Measurements from ENCODE around the gene CACNA2D2. TPM values are rescaled to one million over a fixed set of nuclear protein-coding genes. Genes with fewer than 3 reads are reported as not detected.

The CACNA2D2 gene
- total RNA-seq, 1 experiment from 2014 or later, result 22.0 TPM

DNA sequence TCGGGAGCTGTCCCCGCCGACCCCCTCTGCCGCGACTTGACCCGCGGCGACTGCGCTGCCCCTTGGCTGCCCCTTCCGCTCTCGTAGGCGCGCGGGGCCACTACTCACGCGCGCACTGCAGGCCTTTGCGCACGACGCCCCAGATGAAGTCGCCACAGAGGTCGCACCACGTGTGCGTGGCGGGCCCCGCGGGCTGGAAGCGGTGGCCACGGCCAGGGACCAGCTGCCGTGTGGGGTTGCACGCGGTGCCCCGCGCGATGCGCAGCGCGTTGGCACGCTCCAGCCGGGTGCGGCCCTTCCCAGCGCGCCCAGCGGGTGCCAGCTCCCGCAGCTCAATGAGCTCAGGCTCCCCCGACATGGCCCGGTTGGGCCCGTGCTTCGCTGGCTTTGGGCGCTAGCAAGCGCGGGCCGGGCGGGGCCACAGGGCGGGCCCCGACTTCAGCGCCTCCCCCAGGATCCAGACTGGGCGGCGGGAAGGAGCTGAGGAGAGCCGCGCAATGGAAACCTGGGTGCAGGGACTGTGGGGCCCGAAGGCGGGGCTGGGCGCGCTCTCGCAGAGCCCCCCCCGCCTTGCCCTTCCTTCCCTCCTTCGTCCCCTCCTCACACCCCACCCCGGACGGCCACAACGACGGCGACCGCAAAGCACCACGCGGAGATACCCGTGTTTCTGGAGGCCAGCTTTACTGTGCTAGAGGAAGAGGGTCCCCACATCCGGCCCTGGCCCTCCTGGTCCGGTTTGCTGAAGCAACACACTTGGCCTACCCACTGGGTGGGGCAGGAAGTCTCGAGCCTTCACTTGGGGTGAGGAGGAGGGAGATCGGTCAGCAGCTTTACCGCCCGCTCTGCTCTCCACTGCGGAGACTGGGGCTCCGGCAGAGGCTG is 162.7 kb downstream of the CACNA2D2 start, which contains the start of gene RASSF1 (continued):
- TF ChIP-seq, protein P1, sequence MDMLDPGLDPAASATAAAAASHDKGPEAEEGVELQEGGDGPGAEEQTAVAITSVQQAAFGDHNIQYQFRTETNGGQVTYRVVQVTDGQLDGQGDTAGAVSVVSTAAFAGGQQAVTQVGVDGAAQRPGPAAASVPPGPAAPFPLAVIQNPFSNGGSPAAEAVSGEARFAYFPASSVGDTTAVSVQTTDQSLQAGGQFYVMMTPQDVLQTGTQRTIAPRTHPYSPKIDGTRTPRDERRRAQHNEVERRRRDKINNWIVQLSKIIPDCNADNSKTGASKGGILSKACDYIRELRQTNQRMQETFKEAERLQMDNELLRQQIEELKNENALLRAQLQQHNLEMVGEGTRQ (CRISPR knock-in tag; IDR thresholded peaks at IDR 0.05), result 0 out of 2 replicates have a peak, but pooled peaks have one; percentile 7
- no peak for TF ChIP-seq ATF1 (CRISPR knock-in tag; IDR thresholded peaks at IDR 0.05)
- no peak for TF ChIP-seq NR1H2 (CRISPR knock-in tag; IDR thresholded peaks at IDR 0.05)
- TF ChIP-seq, protein P2, sequence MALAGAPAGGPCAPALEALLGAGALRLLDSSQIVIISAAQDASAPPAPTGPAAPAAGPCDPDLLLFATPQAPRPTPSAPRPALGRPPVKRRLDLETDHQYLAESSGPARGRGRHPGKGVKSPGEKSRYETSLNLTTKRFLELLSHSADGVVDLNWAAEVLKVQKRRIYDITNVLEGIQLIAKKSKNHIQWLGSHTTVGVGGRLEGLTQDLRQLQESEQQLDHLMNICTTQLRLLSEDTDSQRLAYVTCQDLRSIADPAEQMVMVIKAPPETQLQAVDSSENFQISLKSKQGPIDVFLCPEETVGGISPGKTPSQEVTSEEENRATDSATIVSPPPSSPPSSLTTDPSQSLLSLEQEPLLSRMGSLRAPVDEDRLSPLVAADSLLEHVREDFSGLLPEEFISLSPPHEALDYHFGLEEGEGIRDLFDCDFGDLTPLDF (CRISPR knock-in tag; IDR thresholded peaks at IDR 0.05), result no peak
- no peak for TF ChIP-seq CREM (CRISPR knock-in tag; IDR thresholded peaks at IDR 0.05)
- TF ChIP-seq, protein P3, sequence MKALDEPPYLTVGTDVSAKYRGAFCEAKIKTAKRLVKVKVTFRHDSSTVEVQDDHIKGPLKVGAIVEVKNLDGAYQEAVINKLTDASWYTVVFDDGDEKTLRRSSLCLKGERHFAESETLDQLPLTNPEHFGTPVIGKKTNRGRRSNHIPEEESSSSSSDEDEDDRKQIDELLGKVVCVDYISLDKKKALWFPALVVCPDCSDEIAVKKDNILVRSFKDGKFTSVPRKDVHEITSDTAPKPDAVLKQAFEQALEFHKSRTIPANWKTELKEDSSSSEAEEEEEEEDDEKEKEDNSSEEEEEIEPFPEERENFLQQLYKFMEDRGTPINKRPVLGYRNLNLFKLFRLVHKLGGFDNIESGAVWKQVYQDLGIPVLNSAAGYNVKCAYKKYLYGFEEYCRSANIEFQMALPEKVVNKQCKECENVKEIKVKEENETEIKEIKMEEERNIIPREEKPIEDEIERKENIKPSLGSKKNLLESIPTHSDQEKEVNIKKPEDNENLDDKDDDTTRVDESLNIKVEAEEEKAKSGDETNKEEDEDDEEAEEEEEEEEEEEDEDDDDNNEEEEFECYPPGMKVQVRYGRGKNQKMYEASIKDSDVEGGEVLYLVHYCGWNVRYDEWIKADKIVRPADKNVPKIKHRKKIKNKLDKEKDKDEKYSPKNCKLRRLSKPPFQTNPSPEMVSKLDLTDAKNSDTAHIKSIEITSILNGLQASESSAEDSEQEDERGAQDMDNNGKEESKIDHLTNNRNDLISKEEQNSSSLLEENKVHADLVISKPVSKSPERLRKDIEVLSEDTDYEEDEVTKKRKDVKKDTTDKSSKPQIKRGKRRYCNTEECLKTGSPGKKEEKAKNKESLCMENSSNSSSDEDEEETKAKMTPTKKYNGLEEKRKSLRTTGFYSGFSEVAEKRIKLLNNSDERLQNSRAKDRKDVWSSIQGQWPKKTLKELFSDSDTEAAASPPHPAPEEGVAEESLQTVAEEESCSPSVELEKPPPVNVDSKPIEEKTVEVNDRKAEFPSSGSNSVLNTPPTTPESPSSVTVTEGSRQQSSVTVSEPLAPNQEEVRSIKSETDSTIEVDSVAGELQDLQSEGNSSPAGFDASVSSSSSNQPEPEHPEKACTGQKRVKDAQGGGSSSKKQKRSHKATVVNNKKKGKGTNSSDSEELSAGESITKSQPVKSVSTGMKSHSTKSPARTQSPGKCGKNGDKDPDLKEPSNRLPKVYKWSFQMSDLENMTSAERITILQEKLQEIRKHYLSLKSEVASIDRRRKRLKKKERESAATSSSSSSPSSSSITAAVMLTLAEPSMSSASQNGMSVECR (CRISPR knock-in tag; IDR thresholded peaks at IDR 0.05; ENCODE audit: borderline replicate concordance), result no peak
- TF ChIP-seq TEAD4 (CRISPR knock-in tag; IDR thresholded peaks at IDR 0.05), result no peak
- no peak for TF ChIP-seq GRHL2 (CRISPR knock-in tag; IDR thresholded peaks at IDR 0.05; ENCODE audit: insufficient replicate concordance, severe bottlenecking)
- TF ChIP-seq ZNF232 (CRISPR knock-in tag; IDR thresholded peaks at IDR 0.05), result peak; percentile 86; the same call in 1 of the 2 replicates
- TF ChIP-seq, protein P4, sequence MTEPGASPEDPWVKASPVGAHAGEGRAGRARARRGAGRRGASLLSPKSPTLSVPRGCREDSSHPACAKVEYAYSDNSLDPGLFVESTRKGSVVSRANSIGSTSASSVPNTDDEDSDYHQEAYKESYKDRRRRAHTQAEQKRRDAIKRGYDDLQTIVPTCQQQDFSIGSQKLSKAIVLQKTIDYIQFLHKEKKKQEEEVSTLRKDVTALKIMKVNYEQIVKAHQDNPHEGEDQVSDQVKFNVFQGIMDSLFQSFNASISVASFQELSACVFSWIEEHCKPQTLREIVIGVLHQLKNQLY (CRISPR knock-in tag; IDR thresholded peaks at IDR 0.05), result no peak
- TF ChIP-seq TCF7 (CRISPR knock-in tag; IDR thresholded peaks at IDR 0.05; ENCODE audit: low read depth), result peak; percentile 87
- TF ChIP-seq ELF4 (CRISPR knock-in tag; IDR thresholded peaks at IDR 0.05; ENCODE audit: low read depth), result no peak
- TF ChIP-seq, protein P5, sequence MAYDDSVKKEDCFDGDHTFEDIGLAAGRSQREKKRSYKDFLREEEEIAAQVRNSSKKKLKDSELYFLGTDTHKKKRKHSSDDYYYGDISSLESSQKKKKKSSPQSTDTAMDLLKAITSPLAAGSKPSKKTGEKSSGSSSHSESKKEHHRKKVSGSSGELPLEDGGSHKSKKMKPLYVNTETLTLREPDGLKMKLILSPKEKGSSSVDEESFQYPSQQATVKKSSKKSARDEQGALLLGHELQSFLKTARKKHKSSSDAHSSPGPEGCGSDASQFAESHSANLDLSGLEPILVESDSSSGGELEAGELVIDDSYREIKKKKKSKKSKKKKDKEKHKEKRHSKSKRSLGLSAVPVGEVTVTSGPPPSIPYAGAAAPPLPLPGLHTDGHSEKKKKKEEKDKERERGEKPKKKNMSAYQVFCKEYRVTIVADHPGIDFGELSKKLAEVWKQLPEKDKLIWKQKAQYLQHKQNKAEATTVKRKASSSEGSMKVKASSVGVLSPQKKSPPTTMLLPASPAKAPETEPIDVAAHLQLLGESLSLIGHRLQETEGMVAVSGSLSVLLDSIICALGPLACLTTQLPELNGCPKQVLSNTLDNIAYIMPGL (CRISPR knock-in tag; IDR thresholded peaks at IDR 0.05), result no peak; the same call in 1 of the 2 replicates
- peak; percentile 60 for TF ChIP-seq SP1 (CRISPR knock-in tag; conservative IDR thresholded peaks at IDR 0.05)
- TF ChIP-seq ZNF317 (CRISPR knock-in tag; IDR thresholded peaks at IDR 0.05; ENCODE audit: borderline replicate concordance, low read depth), result no peak
- TF ChIP-seq FOXK1 (CRISPR knock-in tag; IDR thresholded peaks at IDR 0.05), result no peak; the same call in 1 of the 2 replicates
- TF ChIP-seq SMAD3 (CRISPR knock-in tag; IDR thresholded peaks at IDR 0.05; ENCODE audit: borderline replicate concordance), result 0 out of 2 replicates have a peak, but pooled peaks have one; percentile 30
- TF ChIP-seq ZNF121 (CRISPR knock-in tag; IDR thresholded peaks at IDR 0.05), result peak; percentile 13; the same call in 1 of the 2 replicates
- no peak for TF ChIP-seq ZNF219 (CRISPR knock-in tag; IDR thresholded peaks at IDR 0.05; ENCODE audit: borderline replicate concordance)
- TF ChIP-seq, protein P6, sequence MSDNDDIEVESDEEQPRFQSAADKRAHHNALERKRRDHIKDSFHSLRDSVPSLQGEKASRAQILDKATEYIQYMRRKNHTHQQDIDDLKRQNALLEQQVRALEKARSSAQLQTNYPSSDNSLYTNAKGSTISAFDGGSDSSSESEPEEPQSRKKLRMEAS (CRISPR knock-in tag; IDR thresholded peaks at IDR 0.05), result peak; percentile 85; the same call in 1 of the 2 replicates
- TF ChIP-seq RELA (CRISPR knock-in tag; IDR thresholded peaks at IDR 0.05; ENCODE audit: borderline replicate concordance), result 0 out of 2 replicates have a peak, but pooled peaks have one; percentile 23
- TF ChIP-seq MYBL2 (CRISPR knock-in tag; IDR thresholded peaks at IDR 0.05), result peak; percentile 85
- TF ChIP-seq, protein P7, sequence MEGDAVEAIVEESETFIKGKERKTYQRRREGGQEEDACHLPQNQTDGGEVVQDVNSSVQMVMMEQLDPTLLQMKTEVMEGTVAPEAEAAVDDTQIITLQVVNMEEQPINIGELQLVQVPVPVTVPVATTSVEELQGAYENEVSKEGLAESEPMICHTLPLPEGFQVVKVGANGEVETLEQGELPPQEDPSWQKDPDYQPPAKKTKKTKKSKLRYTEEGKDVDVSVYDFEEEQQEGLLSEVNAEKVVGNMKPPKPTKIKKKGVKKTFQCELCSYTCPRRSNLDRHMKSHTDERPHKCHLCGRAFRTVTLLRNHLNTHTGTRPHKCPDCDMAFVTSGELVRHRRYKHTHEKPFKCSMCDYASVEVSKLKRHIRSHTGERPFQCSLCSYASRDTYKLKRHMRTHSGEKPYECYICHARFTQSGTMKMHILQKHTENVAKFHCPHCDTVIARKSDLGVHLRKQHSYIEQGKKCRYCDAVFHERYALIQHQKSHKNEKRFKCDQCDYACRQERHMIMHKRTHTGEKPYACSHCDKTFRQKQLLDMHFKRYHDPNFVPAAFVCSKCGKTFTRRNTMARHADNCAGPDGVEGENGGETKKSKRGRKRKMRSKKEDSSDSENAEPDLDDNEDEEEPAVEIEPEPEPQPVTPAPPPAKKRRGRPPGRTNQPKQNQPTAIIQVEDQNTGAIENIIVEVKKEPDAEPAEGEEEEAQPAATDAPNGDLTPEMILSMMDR (IDR thresholded peaks at IDR 0.05), result no peak
- TF ChIP-seq, protein P8, sequence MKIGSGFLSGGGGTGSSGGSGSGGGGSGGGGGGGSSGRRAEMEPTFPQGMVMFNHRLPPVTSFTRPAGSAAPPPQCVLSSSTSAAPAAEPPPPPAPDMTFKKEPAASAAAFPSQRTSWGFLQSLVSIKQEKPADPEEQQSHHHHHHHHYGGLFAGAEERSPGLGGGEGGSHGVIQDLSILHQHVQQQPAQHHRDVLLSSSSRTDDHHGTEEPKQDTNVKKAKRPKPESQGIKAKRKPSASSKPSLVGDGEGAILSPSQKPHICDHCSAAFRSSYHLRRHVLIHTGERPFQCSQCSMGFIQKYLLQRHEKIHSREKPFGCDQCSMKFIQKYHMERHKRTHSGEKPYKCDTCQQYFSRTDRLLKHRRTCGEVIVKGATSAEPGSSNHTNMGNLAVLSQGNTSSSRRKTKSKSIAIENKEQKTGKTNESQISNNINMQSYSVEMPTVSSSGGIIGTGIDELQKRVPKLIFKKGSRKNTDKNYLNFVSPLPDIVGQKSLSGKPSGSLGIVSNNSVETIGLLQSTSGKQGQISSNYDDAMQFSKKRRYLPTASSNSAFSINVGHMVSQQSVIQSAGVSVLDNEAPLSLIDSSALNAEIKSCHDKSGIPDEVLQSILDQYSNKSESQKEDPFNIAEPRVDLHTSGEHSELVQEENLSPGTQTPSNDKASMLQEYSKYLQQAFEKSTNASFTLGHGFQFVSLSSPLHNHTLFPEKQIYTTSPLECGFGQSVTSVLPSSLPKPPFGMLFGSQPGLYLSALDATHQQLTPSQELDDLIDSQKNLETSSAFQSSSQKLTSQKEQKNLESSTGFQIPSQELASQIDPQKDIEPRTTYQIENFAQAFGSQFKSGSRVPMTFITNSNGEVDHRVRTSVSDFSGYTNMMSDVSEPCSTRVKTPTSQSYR (CRISPR knock-in tag; IDR thresholded peaks at IDR 0.05), result 0 out of 2 replicates have a peak, but pooled peaks have one; percentile 19
